ENCODE results near the gene NOA1.

- no peak for TF ChIP-seq POLR2AphosphoS5 (IDR thresholded peaks at IDR 0.05; ENCODE audit: low read length)
- TF ChIP-seq BRCA1 (IDR thresholded peaks at IDR 0.05; ENCODE audit: low read depth, low read length) = no peak
- no peak for TF ChIP-seq ZNF274 (IDR thresholded peaks at IDR 0.05; ENCODE audit: insufficient read depth, insufficient read length)
Observed at GRCh38 chr4:56914336-56914735, 63.1 kb downstream of the NOA1 start.
